Stimulated activated naive CD8-positive, alpha-beta T cell treated with anti-CD3 and anti-CD28 coated beads, Interleukin-15, Interleukin-2, amounts not matched to agents 100 ng/mL and 50 ng/mL, for 24 hours (primary cell): ENCODE results near the gene PLD4.

ENCODE experiments used
- H3K27ac Mint-ChIP-seq: one replicate; pipeline ENCODE4 v1.8.0; 2021; ENCODE audit warnings: mild to moderate bottlenecking, mixed read lengths
- H3K27me3 Mint-ChIP-seq: one replicate; pipeline ENCODE4 v1.8.0; 2021; ENCODE audit warnings: mixed read lengths
- H3K36me3 Mint-ChIP-seq: one replicate; pipeline ENCODE4 v1.8.0; 2021; ENCODE audit warnings: low read depth, mixed read lengths
- H3K4me1 Mint-ChIP-seq: one replicate; pipeline ENCODE4 v1.8.0; 2021; ENCODE audit warnings: low read depth, mixed read lengths
- H3K4me3 Mint-ChIP-seq: one replicate; pipeline ENCODE4 v1.8.0; 2021; ENCODE audit warnings: mild to moderate bottlenecking, mixed read lengths
- H3K9me3 Mint-ChIP-seq: one replicate; pipeline ENCODE4 v1.8.0; 2021; ENCODE audit warnings: mixed read lengths

Gene PLD4

GRCh38 chr14:104957146-104958113 lies 32.8 kb downstream of the PLD4 start:
- peaks cover 6% of the 10 kb centered on the region for H3K27me3 Mint-ChIP-seq
- no peaks in the 10 kb centered on the region for H3K4me1 Mint-ChIP-seq
- H3K36me3 Mint-ChIP-seq: no peaks in the 10 kb centered on the region
- no peak overlapping the region for H3K27ac Mint-ChIP-seq
- H3K4me3 Mint-ChIP-seq: no peak overlapping the region
- no peaks in the 10 kb centered on the region for H3K9me3 Mint-ChIP-seq

- Mint-ChIP-seq H3K4me3 (no peak overlapping the region), H3K4me1 (no peaks in the 10 kb centered on the region), H3K9me3 (no peaks in the 10 kb centered on the region), H3K36me3 (no peaks in the 10 kb centered on the region), H3K27me3 (peaks cover 11% of the 10 kb centered on the region), H3K27ac (no peak overlapping the region)
These were observed 39.9 kb downstream of the PLD4 start for GRCh38 chr14:104964546-104964945.

GRCh38 chr14:104965561-104966231 lies 41.0 kb downstream of the PLD4 start:
- H3K36me3 Mint-ChIP-seq: no peaks in the 10 kb centered on the region
- H3K27me3 Mint-ChIP-seq: peaks cover 11% of the 10 kb centered on the region
- H3K4me3 Mint-ChIP-seq: no peak overlapping the region

GRCh38 chr14:104966261-104966865 lies 41.7 kb downstream of the PLD4 start:
- no peak overlapping the region for H3K27ac Mint-ChIP-seq
- H3K36me3 Mint-ChIP-seq: no peaks in the 10 kb centered on the region
- H3K27me3 Mint-ChIP-seq: peaks cover 11% of the 10 kb centered on the region
- H3K4me1 Mint-ChIP-seq: no peaks in the 10 kb centered on the region
- no peak overlapping the region for H3K4me3 Mint-ChIP-seq
- H3K9me3 Mint-ChIP-seq: no peaks in the 10 kb centered on the region

More at GRCh38 chr14:104965561-104966231, 41.0 kb downstream of the PLD4 start:
- Mint-ChIP-seq H3K4me1 (no peaks in the 10 kb centered on the region), H3K27ac (no peak overlapping the region), H3K9me3 (no peaks in the 10 kb centered on the region)

- H3K4me1 Mint-ChIP-seq: no peaks in the 10 kb centered on the region
- no peak overlapping the region for H3K4me3 Mint-ChIP-seq
- no peaks in the 10 kb centered on the region for H3K36me3 Mint-ChIP-seq
- H3K27me3 Mint-ChIP-seq: peaks cover 11% of the 10 kb centered on the region
- no peaks in the 10 kb centered on the region for H3K9me3 Mint-ChIP-seq
- no peak overlapping the region for H3K27ac Mint-ChIP-seq
These were observed 42.3 kb downstream of the PLD4 start for GRCh38 chr14:104966981-104967385.

- H3K27ac Mint-ChIP-seq: no peak overlapping the region
- peaks cover 11% of the 10 kb centered on the region for H3K27me3 Mint-ChIP-seq
- H3K36me3 Mint-ChIP-seq: no peaks in the 10 kb centered on the region
- no peaks in the 10 kb centered on the region for H3K9me3 Mint-ChIP-seq
- no peak overlapping the region for H3K4me3 Mint-ChIP-seq
- H3K4me1 Mint-ChIP-seq: no peaks in the 10 kb centered on the region
These were observed 42.9 kb downstream of the PLD4 start for GRCh38 chr14:104967386-104968152.

GRCh38 chr14:104968153-104968527 lies 43.5 kb downstream of the PLD4 start:
- Mint-ChIP-seq H3K27ac (no peak overlapping the region), H3K27me3 (peaks cover 11% of the 10 kb centered on the region), H3K4me1 (no peaks in the 10 kb centered on the region), H3K36me3 (no peaks in the 10 kb centered on the region), H3K4me3 (no peak overlapping the region), H3K9me3 (no peaks in the 10 kb centered on the region)

GRCh38 chr14:104968541-104969401 lies 44.1 kb downstream of the PLD4 start:
- no peaks in the 10 kb centered on the region for H3K4me1 Mint-ChIP-seq
- no peaks in the 10 kb centered on the region for H3K9me3 Mint-ChIP-seq
- no peaks in the 10 kb centered on the region for H3K36me3 Mint-ChIP-seq
- no peak overlapping the region for H3K4me3 Mint-ChIP-seq
- no peak overlapping the region for H3K27ac Mint-ChIP-seq
- H3K27me3 Mint-ChIP-seq: peaks cover 11% of the 10 kb centered on the region

GRCh38 chr14:104969741-104970230 lies 45.1 kb downstream of the PLD4 start:
- no peaks in the 10 kb centered on the region for H3K36me3 Mint-ChIP-seq
- no peaks in the 10 kb centered on the region for H3K9me3 Mint-ChIP-seq
- H3K4me3 Mint-ChIP-seq: no peak overlapping the region
- no peak overlapping the region for H3K27ac Mint-ChIP-seq
- H3K27me3 Mint-ChIP-seq: peaks cover 11% of the 10 kb centered on the region
- H3K4me1 Mint-ChIP-seq: no peaks in the 10 kb centered on the region

GRCh38 chr14:104970231-104971068 lies 45.8 kb downstream of the PLD4 start:
- Mint-ChIP-seq H3K27me3 (peaks cover 11% of the 10 kb centered on the region), H3K36me3 (no peaks in the 10 kb centered on the region), H3K9me3 (no peaks in the 10 kb centered on the region), H3K4me1 (no peaks in the 10 kb centered on the region), H3K4me3 (no peak overlapping the region), H3K27ac (no peak overlapping the region)

GRCh38 chr14:104971447-104972240 lies 47.0 kb downstream of the PLD4 start:
- Mint-ChIP-seq H3K4me1 (peaks cover 7% of the 10 kb centered on the region), H3K27ac (no peak overlapping the region), H3K9me3 (no peaks in the 10 kb centered on the region), H3K36me3 (no peaks in the 10 kb centered on the region), H3K4me3 (no peak overlapping the region), H3K27me3 (peaks cover 17% of the 10 kb centered on the region)

- Mint-ChIP-seq H3K9me3 (no peaks in the 10 kb centered on the region), H3K4me1 (peaks cover 9% of the 10 kb centered on the region), H3K27ac (no peak overlapping the region), H3K36me3 (no peaks in the 10 kb centered on the region), H3K27me3 (peaks cover 13% of the 10 kb centered on the region), H3K4me3 (no peak overlapping the region)
These were observed 47.8 kb downstream of the PLD4 start for GRCh38 chr14:104972301-104973134.
